Transverse colon (tissue), 4 donors: Measurements from ENCODE around the gene TMEM178B. TPM values are rescaled to one million over a fixed set of nuclear protein-coding genes. Genes with fewer than 3 reads are reported as not detected.

Experiments
- DNase-seq: peaks from one replicate; pipeline ENCODE4 v3.0.0-alpha.2; 2019
- H3K27ac ChIP-seq, 4 donors: fragments of 200-600 bp; sonication (generic); 2 replicates each; pipeline ENCODE4 v1.5.1; 2016 to 2018; ENCODE audit warnings: inconsistent platforms in 4 of 4
- H3K27me3 ChIP-seq: fragments of 200-600 bp; sonication (generic); 2 replicates; pipeline ENCODE4 v1.5.1; 2017; ENCODE audit warnings: inconsistent platforms
- H3K36me3 ChIP-seq, 4 donors: fragments of 200-600 bp; sonication (generic); 2 replicates each; pipeline ENCODE4 v1.5.1; 2017 to 2019; ENCODE audit warnings: inconsistent platforms in 4 of 4
- H3K4me1 ChIP-seq, 4 donors: fragments of 200-600 bp; sonication (generic); 2 replicates each; pipeline ENCODE4 v1.5.1; 2017 to 2020; ENCODE audit warnings: inconsistent platforms in 4 of 4
- H3K4me3 ChIP-seq, 4 donors: fragments of 200-600 bp; sonication (generic); 1 replicate in 1 of 4; 2 replicates in 3 of 4; pipeline versions ENCODE4 v1.5.1 to v1.6.1; 2017 to 2019; ENCODE audit warnings: inconsistent platforms in 4 of 4
- H3K9me3 ChIP-seq, 2 donors: fragments of 200-600 bp; sonication (generic); 2 replicates each; pipeline ENCODE4 v1.5.1; 2017 to 2019; ENCODE audit warnings: inconsistent platforms in 2 of 2
- EP300 ChIP-seq: sonication (generic); formaldehyde crosslinking; IDR thresholded peaks from one replicate; pipeline ENCODE4 v1.6.1; 2017; ENCODE audit warnings: antibody characterized with exemption, low read depth
- POLR2A ChIP-seq: fragments of 450-650 bp; IDR thresholded peaks from one replicate; pipeline ENCODE4 v1.6.1; 2016; ENCODE audit warnings: antibody characterized with exemption, mild to moderate bottlenecking, moderate library complexity
- POLR2AphosphoS5 ChIP-seq, 3 donors: sonication (generic); formaldehyde crosslinking; IDR thresholded peaks; one replicate each; pipeline ENCODE4 v1.6.1; 2016; ENCODE audit warnings: antibody characterized with exemption in 3 of 3
- WGBS, 2 donors: methylation state at CpG; one replicate each; pipeline ENCODE4 v1.1.5; 2018; ENCODE audit warnings: low coverage in 1 of 2; 5-methylcytosine and 5-hydroxymethylcytosine counted together
- in situ Hi-C, 4 donors: fragments of 200-750 bp; cut with MboI; loops; one replicate each; pipeline versions ENCODE4 v1.15.0 to v1.15.1; 2017; ENCODE audit warnings: low sequenced_read_pairs in 3 of 4, low pct_ligation_motif_present in 1 of 4, low pct_unique_long_range_greater_than_20kb in 1 of 4
- intact Hi-C: fragments of 100-400 bp; cut with DNase I; formaldehyde crosslinking; loops from one replicate; pipeline ENCODE4 v1.15.1; 2023; ENCODE audit warnings: low total_unique reads
- total RNA-seq, 4 donors: library from RNA; depleted of rRNA; stranded (reverse); fragments of >200 nt; gene quantifications; one replicate each; pipeline ENCODE4 v1.1.0, GENCODE V29; 2016
- TF ChIP-seq, protein P1 (sequence below), 5 experiments: fragments of 200-600 bp in 3 of 5; fragments of 450-650 bp in 2 of 5; sonication (generic) in 3 of 5; IDR thresholded peaks; 1 replicate in 2 of 5; 2 replicates in 3 of 5; pipeline ENCODE4 v1.5.1; 2016 to 2017; ENCODE audit warnings: antibody characterized with exemption in 5 of 5, inconsistent platforms in 3 of 5, mild to moderate bottlenecking in 2 of 5, moderate library complexity in 1 of 5

TMEM178B gene
- total RNA-seq, 4 donors from 2014 or later = 0.32 to 0.82 (median 0.39) TPM

GRCh38 chr7:141370178-141370577 lies 296.3 kb downstream of the TMEM178B start:
- in situ Hi-C loops = no loop called here

GRCh38 chr7:141370650-141371049 lies 296.8 kb downstream of the TMEM178B start:
- WGBS, 2 donors = 83% methylated on average over 5 of the region's 5 CpGs; no CpG with 5 or more reads in 1 of the 2 donors
- no peak for TF ChIP-seq POLR2AphosphoS5 (IDR thresholded peaks at IDR 0.05)
- TF ChIP-seq EP300 = no peak
- TF ChIP-seq, protein P1, sequence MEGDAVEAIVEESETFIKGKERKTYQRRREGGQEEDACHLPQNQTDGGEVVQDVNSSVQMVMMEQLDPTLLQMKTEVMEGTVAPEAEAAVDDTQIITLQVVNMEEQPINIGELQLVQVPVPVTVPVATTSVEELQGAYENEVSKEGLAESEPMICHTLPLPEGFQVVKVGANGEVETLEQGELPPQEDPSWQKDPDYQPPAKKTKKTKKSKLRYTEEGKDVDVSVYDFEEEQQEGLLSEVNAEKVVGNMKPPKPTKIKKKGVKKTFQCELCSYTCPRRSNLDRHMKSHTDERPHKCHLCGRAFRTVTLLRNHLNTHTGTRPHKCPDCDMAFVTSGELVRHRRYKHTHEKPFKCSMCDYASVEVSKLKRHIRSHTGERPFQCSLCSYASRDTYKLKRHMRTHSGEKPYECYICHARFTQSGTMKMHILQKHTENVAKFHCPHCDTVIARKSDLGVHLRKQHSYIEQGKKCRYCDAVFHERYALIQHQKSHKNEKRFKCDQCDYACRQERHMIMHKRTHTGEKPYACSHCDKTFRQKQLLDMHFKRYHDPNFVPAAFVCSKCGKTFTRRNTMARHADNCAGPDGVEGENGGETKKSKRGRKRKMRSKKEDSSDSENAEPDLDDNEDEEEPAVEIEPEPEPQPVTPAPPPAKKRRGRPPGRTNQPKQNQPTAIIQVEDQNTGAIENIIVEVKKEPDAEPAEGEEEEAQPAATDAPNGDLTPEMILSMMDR (IDR thresholded peaks at IDR 0.05) = no peak
- no peak for TF ChIP-seq POLR2A
- Histone ChIP-seq H3K27ac (no peak overlapping the region), H3K4me3 (no peak overlapping the region), H3K36me3 (no peaks in the 10 kb centered on the region), H3K27me3 (no peaks in the 10 kb centered on the region), H3K4me1 (peaks cover 0 to 9% (median 0%) of the 10 kb centered on the region in 4 donors), H3K9me3 (no peaks in the 10 kb centered on the region)
- intact Hi-C loops (no loop called here), in situ Hi-C loops (no loop called here)
- DNase-seq = no peak

More at GRCh38 chr7:141370178-141370577, 296.3 kb downstream of the TMEM178B start:
- DNase-seq = no peak
- H3K36me3 ChIP-seq = no peaks in the 10 kb centered on the region
- intact Hi-C loops = no loop called here
- H3K9me3 ChIP-seq = no peaks in the 10 kb centered on the region
- H3K27me3 ChIP-seq = no peaks in the 10 kb centered on the region
- H3K4me1 ChIP-seq = peaks cover 0 to 9% (median 0%) of the 10 kb centered on the region in 4 donors
- 65 to 68% methylated on average over 4 to 5 of the region's 5 CpGs for WGBS, 2 donors
- H3K4me3 ChIP-seq = no peak overlapping the region
- TF ChIP-seq POLR2A (no peak), POLR2AphosphoS5 (IDR thresholded peaks at IDR 0.05) (no peak), EP300 (no peak)
- TF ChIP-seq, protein P1 (IDR thresholded peaks at IDR 0.05) = no peak
- no peak overlapping the region for H3K27ac ChIP-seq

DNA sequence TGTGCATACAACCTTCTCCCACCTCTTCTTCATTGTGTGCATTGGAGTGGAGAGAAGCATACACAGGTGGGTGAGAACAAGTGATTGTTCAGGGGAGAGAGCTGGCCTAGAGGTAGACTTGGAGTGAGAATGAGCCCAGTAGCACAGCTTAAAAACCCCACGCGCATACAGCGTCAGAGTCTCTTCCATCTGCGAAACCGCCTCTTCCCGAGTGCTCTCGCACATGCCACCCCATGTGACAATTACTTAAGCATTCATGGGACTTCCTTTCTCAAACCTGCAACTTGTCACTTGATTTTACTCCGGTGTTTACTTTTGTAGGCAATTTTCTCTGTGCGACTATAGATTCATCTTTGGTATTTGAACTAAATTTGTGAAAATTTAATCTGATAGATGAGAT lies 300.6 kb downstream of the TMEM178B start:
- Histone ChIP-seq H3K36me3 (no peaks in the 10 kb centered on the region), H3K27me3 (no peaks in the 10 kb centered on the region), H3K9me3 (no peaks in the 10 kb centered on the region), H3K27ac (no peak overlapping the region), H3K4me1 (no peaks in the 10 kb centered on the region), H3K4me3 (no peak overlapping the region)
- WGBS, 2 donors = 94 to 96% methylated on average over 9 of the region's 9 CpGs
- DNase-seq = no peak
- in situ Hi-C loops (no loop called here), intact Hi-C loops (no loop called here)
- TF ChIP-seq POLR2A (no peak), POLR2AphosphoS5 (IDR thresholded peaks at IDR 0.05) (no peak), EP300 (no peak)
- TF ChIP-seq, protein P1 (IDR thresholded peaks at IDR 0.05) = no peak

GRCh38 chr7:141375442-141375841 lies 301.6 kb downstream of the TMEM178B start:
- Histone ChIP-seq H3K27ac (no peak overlapping the region), H3K4me1 (no peaks in the 10 kb centered on the region), H3K4me3 (no peak overlapping the region), H3K36me3 (no peaks in the 10 kb centered on the region), H3K9me3 (no peaks in the 10 kb centered on the region), H3K27me3 (no peaks in the 10 kb centered on the region)
- intact Hi-C loops (no loop called here), in situ Hi-C loops (no loop called here)
- TF ChIP-seq EP300 = no peak
- TF ChIP-seq POLR2AphosphoS5 (IDR thresholded peaks at IDR 0.05) = no peak
- TF ChIP-seq, protein P1 (IDR thresholded peaks at IDR 0.05) = no peak
- no peak for TF ChIP-seq POLR2A
- 63 to 69% methylated on average over 2 of the region's 2 CpGs for WGBS, 2 donors
- DNase-seq = no peak
